ENCODE results near the gene DEK. TPM values are rescaled to one million over a fixed set of nuclear protein-coding genes. Genes with fewer than 3 reads are reported as not detected.

The DEK gene
- total and polyA plus RNA-seq, 2 of the 13 experiments (the other 11 are each of a cell fraction or from before 2014, with no cell fraction given): 53.2 to 276 TPM

GRCh38 chr6:18265787-18266522 is 1.6 kb upstream of the DEK start (continued):
- no peak for TF ChIP-seq TIGD3 (CRISPR knock-in tag; IDR thresholded peaks at IDR 0.05; ENCODE audit: borderline replicate concordance)
- no peak for TF ChIP-seq ZNF737 (CRISPR knock-in tag; IDR thresholded peaks at IDR 0.05; ENCODE audit: borderline replicate concordance)
- no peak for TF ChIP-seq ZNF362 (CRISPR knock-in tag; IDR thresholded peaks at IDR 0.05; ENCODE audit: borderline replicate concordance)
- TF ChIP-seq NFRKB (IDR thresholded peaks at IDR 0.05): no peak
- no peak for TF ChIP-seq TEF (CRISPR knock-in tag; IDR thresholded peaks at IDR 0.05)
- TF ChIP-seq RBAK (CRISPR knock-in tag; IDR thresholded peaks at IDR 0.05): no peak
- TF ChIP-seq DDIT3 (CRISPR knock-in tag; IDR thresholded peaks at IDR 0.05): no peak
- no peak for TF ChIP-seq PITX1 (CRISPR knock-in tag; IDR thresholded peaks at IDR 0.05)
- no peak for TF ChIP-seq HDAC1 (CRISPR knock-in tag; IDR thresholded peaks at IDR 0.05)
- no peak for TF ChIP-seq TRIM24 (CRISPR knock-in tag; IDR thresholded peaks at IDR 0.05)
- TF ChIP-seq SPEN (CRISPR knock-in tag; IDR thresholded peaks at IDR 0.05; ENCODE audit: low read depth): no peak
- no peak for TF ChIP-seq KLF9 (CRISPR knock-in tag; IDR thresholded peaks at IDR 0.05; ENCODE audit: low read depth)
- TF ChIP-seq FLYWCH1 (CRISPR knock-in tag; IDR thresholded peaks at IDR 0.05): no peak
- TF ChIP-seq MIXL1 (CRISPR knock-in tag; IDR thresholded peaks at IDR 0.05): no peak
- no peak for TF ChIP-seq HOXA9 (CRISPR knock-in tag; IDR thresholded peaks at IDR 0.05; ENCODE audit: borderline replicate concordance)
- TF ChIP-seq NR2F1 (CRISPR knock-in tag; IDR thresholded peaks at IDR 0.05): no peak
- TF ChIP-seq AKAP8 (CRISPR knock-in tag; IDR thresholded peaks at IDR 0.05): no peak
- no peak for TF ChIP-seq YEATS4 (CRISPR knock-in tag; IDR thresholded peaks at IDR 0.05; ENCODE audit: borderline replicate concordance)
- TF ChIP-seq CHD2 (IDR thresholded peaks at IDR 0.05; ENCODE audit: low read depth, low read length): no peak
- TF ChIP-seq ZNF549 (CRISPR knock-in tag; IDR thresholded peaks at IDR 0.05): no peak
- TF ChIP-seq SNAPC4 (CRISPR knock-in tag; IDR thresholded peaks at IDR 0.05): no peak
- no peak for TF ChIP-seq NKX3-1 (CRISPR knock-in tag; IDR thresholded peaks at IDR 0.05)
